SK-N-MC (cell line): ENCODE data around the gene LRRC38.

Source experiments
- EZH2 ChIP-seq: fragments of 200-600 bp; sonication (generic); IDR thresholded peaks from one replicate; pipeline ENCODE4 v1.6.1; 2017; ENCODE audit warnings: antibody characterized with exemption
- FOXP2 ChIP-seq: optimal IDR thresholded peaks from 2 replicates; pipeline ENCODE3; 2011; ENCODE audit warnings: mild to moderate bottlenecking, moderate library complexity; ENCODE audit not compliant: insufficient read depth; ENCODE audit errors: extremely low read length, control extremely low read depth
- POLR2AphosphoS5 ChIP-seq: IDR thresholded peaks from 2 replicates; pipeline ENCODE4 v1.6.1; 2012; ENCODE audit warnings: mild to moderate bottlenecking, low read depth, low read length, borderline replicate concordance

GRCh38 chr1:13536571-13536970 is 22.8 kb upstream of the LRRC38 start:
- TF ChIP-seq POLR2AphosphoS5 (no peak), EZH2 (no peak), FOXP2 (no peak)
